ENCODE results near the gene NEK6. TPM values are rescaled to one million over a fixed set of nuclear protein-coding genes. Genes with fewer than 3 reads are reported as not detected.

NEK6 gene
- total and polyA plus RNA-seq, 9 of the 15 experiments (the other 6 are each of a cell fraction or from before 2014, with no cell fraction given) = 3.1 to 19.0 (median 8.4) TPM

- no peak for TF ChIP-seq CLOCK (CRISPR knock-in tag; IDR thresholded peaks at IDR 0.05; ENCODE audit: borderline replicate concordance)
- no peak for TF ChIP-seq ARID2 (IDR thresholded peaks at IDR 0.05)
- no peak for TF ChIP-seq RFX1 (IDR thresholded peaks at IDR 0.05)
- no peak for TF ChIP-seq RBM25 (IDR thresholded peaks at IDR 0.05; ENCODE audit: low read depth, low read length, severe bottlenecking)
- no peak for TF ChIP-seq HEY1 (CRISPR knock-in tag; IDR thresholded peaks at IDR 0.05; ENCODE audit: borderline replicate concordance)
Measured at GRCh38 chr9:124284237-124284831, 26.6 kb downstream of the NEK6 start (continued).

DNA sequence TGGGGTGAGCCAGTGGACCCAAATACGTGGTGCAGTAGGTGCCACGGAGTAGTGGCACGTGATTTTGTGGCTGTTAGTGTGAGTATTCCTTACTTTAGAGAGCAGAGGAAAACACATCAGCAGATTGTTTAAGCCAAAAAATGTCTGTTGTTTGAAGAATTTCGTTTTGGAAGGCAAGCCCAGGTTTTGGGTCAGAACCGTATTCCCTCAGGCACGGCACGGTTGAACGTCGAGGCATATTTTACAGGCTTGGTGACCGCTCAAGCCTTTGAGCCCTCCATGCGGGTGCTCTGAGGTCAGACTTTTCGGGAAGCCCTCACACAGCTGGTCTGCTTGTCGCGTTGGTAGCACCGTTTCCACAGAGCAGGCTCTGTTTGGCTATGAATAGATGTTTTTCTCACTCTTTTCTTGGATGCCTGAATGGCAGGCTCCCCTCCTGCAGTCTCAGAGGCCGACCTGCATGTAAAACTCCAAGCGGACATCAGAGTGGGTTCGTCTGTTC, 27.2 kb downstream of the NEK6 start:
- intact Hi-C loops (cut with micrococcal nuclease) = no loop called here
- 63% methylated on average over 18 of the region's 18 CpGs for WGBS (ENCODE audit: insufficient coverage, low coverage, missing lambda C conversion rate)
- no peak overlapping the region for H2AFZ ChIP-seq (ENCODE audit: low read depth, low read length)
- H3K9me3 ChIP-seq (replicated peaks; ENCODE audit: control insufficient read depth, insufficient read depth, low read depth, low read length) = no peaks in the 10 kb centered on the region
- H3K27ac ChIP-seq (ENCODE audit: extremely low read depth, low read depth, low read length) = no peak overlapping the region
- no peak overlapping the region for H3K4me3 ChIP-seq
- peaks cover 26 to 40% of the 10 kb centered on the region in 2 experiments for H3K4me1 ChIP-seq (replicated peaks in 1 of 2; ENCODE audit: control insufficient read depth in 2 of 2, insufficient read depth in 2 of 2, low read length in 2 of 2)
- peaks cover 20% of the 10 kb centered on the region for H4K20me1 ChIP-seq (replicated peaks; ENCODE audit: control insufficient read depth, insufficient read depth, low read length)
- BruUV-seq (replicated peaks) = no TSS peak
- ATAC-seq (no peak), DNase-seq (ENCODE audit: extremely low read depth in 1 of 4, low spot score in 3 of 4) (no peak), FAIRE-seq (no peak)
- no peak overlapping the region for H3K4me2 ChIP-seq (ENCODE audit: insufficient read depth, low read length)
- no peaks in the 10 kb centered on the region for H3K36me3 ChIP-seq (ENCODE audit: control insufficient read depth, insufficient read depth, low read length)
- POLR2A ChIA-PET = interaction anchor here (0.6 kb wide), 1 partner anchor 160 kb away, joined by 3 read pairs; no protein-coding TSS in a partner anchor
- H3K27me3 ChIP-seq (ENCODE audit: control insufficient read depth in 2 of 2, insufficient read depth in 2 of 2, low read length in 2 of 2) = no peaks in the 10 kb centered on the region
- CTCF ChIA-PET (ENCODE audit: low intra/inter-chr PET ratio) = no interaction called here
- TF ChIP-seq MLLT1 (IDR thresholded peaks at IDR 0.05) (peak in 1 of 2 experiments; percentile 21; a peak in 1 of 4 replicates), GABPB2 (CRISPR knock-in tag; conservative IDR thresholded peaks at IDR 0.05) (no peak)
- in situ Hi-C loops (cut with MboI) = no loop called here
- no peaks in the 10 kb centered on the region for H3K9me1 ChIP-seq (ENCODE audit: control insufficient read depth, insufficient read depth, low read length)
- 0 out of 3 replicates have a peak, but pooled peaks cover 3% of the 10 kb centered on the region for H3K79me2 ChIP-seq (ENCODE audit: control insufficient read depth, insufficient read depth, low read length)
- H3K9ac ChIP-seq (ENCODE audit: insufficient read depth in 1 of 2, low read depth in 2 of 2, low read length in 2 of 2) = no peak overlapping the region

Measured in K562 (cell line).